Activated naive CD8-positive, alpha-beta T cell treated with anti-CD3 and anti-CD28 coated beads, Interleukin-2, amount 10 ng/mL, durations not matched to agents 7 days and 5 days (primary cell): ENCODE data around the gene OPRM1. TPM values are rescaled to one million over a fixed set of nuclear protein-coding genes. Genes with fewer than 3 reads are reported as not detected.
A peak's percentile ranks its signal among the peaks of the same experiment; 100 is the strongest.

Experiments
- ATAC-seq: fragments of 150-1000 bp; cut with Tn5 transposase; one replicate; pipeline ENCODE4 v1.10.0; 2021; ENCODE audit warnings: low read depth, moderate library complexity
- POLR2A ChIA-PET: fragments of 350-600 bp; sonication (Branson Sonifier 250); formaldehyde crosslinking; loops from one replicate; lab custom pipeline; 2021; ENCODE audit warnings: antibody characterized with exemption; lab: Charles Lee
- DNase-seq: peaks from one replicate; pipeline ENCODE4 v3.0.0; 2021
- H3K27ac Mint-ChIP-seq: one replicate; pipeline ENCODE4 v1.8.0; 2022; ENCODE audit warnings: mild to moderate bottlenecking, mixed read lengths
- H3K27me3 Mint-ChIP-seq: one replicate; pipeline ENCODE4 v1.8.0; 2022; ENCODE audit warnings: mild to moderate bottlenecking, moderate library complexity, mixed read lengths
- H3K36me3 Mint-ChIP-seq: one replicate; pipeline ENCODE4 v1.8.0; 2021; ENCODE audit warnings: mild to moderate bottlenecking, mixed read lengths
- H3K4me1 Mint-ChIP-seq: one replicate; pipeline ENCODE4 v1.8.0; 2021; ENCODE audit warnings: mixed read lengths
- H3K4me3 Mint-ChIP-seq: one replicate; pipeline ENCODE4 v1.8.0; 2022; ENCODE audit warnings: mild to moderate bottlenecking, moderate library complexity, mixed read lengths
- H3K9me3 Mint-ChIP-seq: one replicate; pipeline ENCODE4 v1.8.0; 2021; ENCODE audit warnings: mixed read lengths
- total RNA-seq, 2 experiments: library from RNA; stranded (reverse); gene quantifications; one replicate each; pipeline ENCODE4 v1.2.3, GENCODE V29; 2021

Gene OPRM1
- total RNA-seq, 2 experiments from 2014 or later: not detected

GRCh38 chr6:154245506-154245905 is 206.5 kb downstream of the OPRM1 start:
- H3K4me3 Mint-ChIP-seq: peak overlapping the region; percentile 95

GRCh38 chr6:154246723-154247118 is 207.7 kb downstream of the OPRM1 start:
- H3K4me1 Mint-ChIP-seq: peaks cover 71% of the 10 kb centered on the region
- H3K27ac Mint-ChIP-seq: peak overlapping the region; percentile 97
- H3K4me3 Mint-ChIP-seq: peak overlapping the region; percentile 95
- peaks cover 14% of the 10 kb centered on the region for H3K36me3 Mint-ChIP-seq
- no peak for ATAC-seq
- no peaks in the 10 kb centered on the region for H3K9me3 Mint-ChIP-seq
- H3K27me3 Mint-ChIP-seq: no peaks in the 10 kb centered on the region
- POLR2A ChIA-PET: interaction anchor here (0.7 to 4.8 kb wide), 7 partner anchors 8 to 1262 kb away, joined by 4 to 56 read pairs (median 4); no protein-coding TSS in a partner anchor
- DNase-seq: no peak

More at GRCh38 chr6:154245506-154245905, 206.5 kb downstream of the OPRM1 start:
- Mint-ChIP-seq H3K4me1 (peaks cover 69% of the 10 kb centered on the region), H3K9me3 (no peaks in the 10 kb centered on the region), H3K27me3 (no peaks in the 10 kb centered on the region), H3K36me3 (peaks cover 19% of the 10 kb centered on the region), H3K27ac (peak overlapping the region; percentile 97)
- DNase-seq: no peak
- ATAC-seq: no peak
- POLR2A ChIA-PET: interaction anchor here (0.7 to 4.8 kb wide), 2 partner anchors 11 to 16 kb away, joined by 3 to 56 read pairs; no protein-coding TSS in a partner anchor

- Mint-ChIP-seq H3K27ac (peak overlapping the region; percentile 97), H3K4me1 (peaks cover 75% of the 10 kb centered on the region), H3K4me3 (peak overlapping the region; percentile 95), H3K36me3 (peaks cover 11% of the 10 kb centered on the region), H3K9me3 (no peaks in the 10 kb centered on the region), H3K27me3 (no peaks in the 10 kb centered on the region)
- DNase-seq: no peak
- POLR2A ChIA-PET: interaction anchor here (0.6 to 4.8 kb wide), 12 partner anchors 8 to 1263 kb away, joined by 3 to 56 read pairs (median 4); no protein-coding TSS in a partner anchor
- peak; percentile 60 for ATAC-seq
Observed at GRCh38 chr6:154247119-154247861, 208.2 kb downstream of the OPRM1 start.

GRCh38 chr6:154249499-154250298 is 210.7 kb downstream of the OPRM1 start:
- Mint-ChIP-seq H3K27ac (peak overlapping the region; percentile 93), H3K36me3 (peaks cover 4% of the 10 kb centered on the region), H3K9me3 (peaks cover 6% of the 10 kb centered on the region), H3K4me3 (peak overlapping the region; percentile 75), H3K4me1 (peaks cover 59% of the 10 kb centered on the region), H3K27me3 (no peaks in the 10 kb centered on the region)
- POLR2A ChIA-PET: interaction anchor here (1.1 to 1.6 kb wide), 5 partner anchors 17 to 1267 kb away, joined by 3 to 7 read pairs (median 3); partner anchors contain the start of gene FBXO5
- ATAC-seq: peak; percentile 58
- DNase-seq: peak; percentile 44

GRCh38 chr6:154251116-154251515 is 212.1 kb downstream of the OPRM1 start:
- DNase-seq (no peak), ATAC-seq (no peak)
- H3K4me3 Mint-ChIP-seq: no peak overlapping the region
- POLR2A ChIA-PET: interaction anchor here (1.0 kb wide), 1 partner anchor 21 kb away, joined by 3 read pairs; no protein-coding TSS in a partner anchor
- peaks cover 15% of the 10 kb centered on the region for H3K36me3 Mint-ChIP-seq
- peaks cover 48% of the 10 kb centered on the region for H3K4me1 Mint-ChIP-seq
- H3K27me3 Mint-ChIP-seq: no peaks in the 10 kb centered on the region
- H3K27ac Mint-ChIP-seq: no peak overlapping the region
- H3K9me3 Mint-ChIP-seq: peaks cover 13% of the 10 kb centered on the region

GRCh38 chr6:154252678-154253077 is 213.6 kb downstream of the OPRM1 start:
- ATAC-seq (no peak), DNase-seq (no peak)
- POLR2A ChIA-PET: no interaction called here
- no peak overlapping the region for H3K4me3 Mint-ChIP-seq
- H3K9me3 Mint-ChIP-seq: peaks cover 20% of the 10 kb centered on the region
- H3K27me3 Mint-ChIP-seq: no peaks in the 10 kb centered on the region
- H3K4me1 Mint-ChIP-seq: peaks cover 49% of the 10 kb centered on the region
- peak overlapping the region; percentile 32 for H3K27ac Mint-ChIP-seq
- H3K36me3 Mint-ChIP-seq: peaks cover 26% of the 10 kb centered on the region

- Mint-ChIP-seq H3K27ac (peak overlapping the region; percentile 43), H3K4me3 (no peak overlapping the region), H3K36me3 (peaks cover 26% of the 10 kb centered on the region), H3K4me1 (peaks cover 27% of the 10 kb centered on the region), H3K9me3 (peaks cover 20% of the 10 kb centered on the region), H3K27me3 (no peaks in the 10 kb centered on the region)
- DNase-seq: no peak
- POLR2A ChIA-PET: interaction anchor here (0.9 kb wide), 1 partner anchor 11 kb away, joined by 3 read pairs; no protein-coding TSS in a partner anchor
- ATAC-seq: no peak
Observed at GRCh38 chr6:154257067-154257466, 218.0 kb downstream of the OPRM1 start.

- Mint-ChIP-seq H3K27me3 (no peaks in the 10 kb centered on the region), H3K36me3 (peaks cover 26% of the 10 kb centered on the region), H3K9me3 (peaks cover 20% of the 10 kb centered on the region), H3K4me3 (no peak overlapping the region), H3K4me1 (peaks cover 18% of the 10 kb centered on the region), H3K27ac (peak overlapping the region; percentile 21)
- no peak for DNase-seq
- ATAC-seq: peak; percentile 36
- POLR2A ChIA-PET: no interaction called here
Observed at GRCh38 chr6:154258064-154258757, 219.2 kb downstream of the OPRM1 start.

GRCh38 chr6:154261688-154262397 is 222.8 kb downstream of the OPRM1 start:
- ATAC-seq: no peak
- Mint-ChIP-seq H3K27me3 (no peaks in the 10 kb centered on the region), H3K4me3 (no peak overlapping the region), H3K4me1 (peaks cover 18% of the 10 kb centered on the region), H3K9me3 (peaks cover 6% of the 10 kb centered on the region), H3K36me3 (peaks cover 7% of the 10 kb centered on the region), H3K27ac (no peak overlapping the region)
- POLR2A ChIA-PET: no interaction called here
- no peak for DNase-seq

- Mint-ChIP-seq H3K27me3 (no peaks in the 10 kb centered on the region), H3K27ac (no peak overlapping the region), H3K9me3 (peaks cover 2% of the 10 kb centered on the region), H3K36me3 (peaks cover 3% of the 10 kb centered on the region), H3K4me3 (no peak overlapping the region), H3K4me1 (peaks cover 10% of the 10 kb centered on the region)
- ATAC-seq: peak; percentile 37
- DNase-seq: no peak
- POLR2A ChIA-PET: interaction anchor here (1.3 to 2.0 kb wide), 2 partner anchors 20 to 109 kb away, joined by 4 to 6 read pairs; no protein-coding TSS in a partner anchor
Observed at GRCh38 chr6:154266560-154267099, 227.6 kb downstream of the OPRM1 start.

- peak; percentile 77 for ATAC-seq
- H3K27ac Mint-ChIP-seq: no peak overlapping the region
- peaks cover 3% of the 10 kb centered on the region for H3K36me3 Mint-ChIP-seq
- H3K4me3 Mint-ChIP-seq: no peak overlapping the region
- POLR2A ChIA-PET: interaction anchor here (0.7 to 2.0 kb wide), 4 partner anchors 11 to 110 kb away, joined by 3 to 6 read pairs (median 4); no protein-coding TSS in a partner anchor
- peaks cover 10% of the 10 kb centered on the region for H3K4me1 Mint-ChIP-seq
- H3K9me3 Mint-ChIP-seq: peaks cover 2% of the 10 kb centered on the region
- H3K27me3 Mint-ChIP-seq: no peaks in the 10 kb centered on the region
- DNase-seq: peak; percentile 35
Observed at GRCh38 chr6:154267508-154268106, 228.6 kb downstream of the OPRM1 start.
